PC-3 (cell line): ENCODE measurements around the gene DEPP1. TPM values are rescaled to one million over a fixed set of nuclear protein-coding genes. Genes with fewer than 3 reads are reported as not detected.

Source experiments
- ATAC-seq: fragments of 200-7000 bp; cut with Tn5 transposase; 2 replicates; pipeline ENCODE4 v1.9.1; 2020; ENCODE audit warnings: mild to moderate bottlenecking, moderate library complexity
- BruUV-seq: library from RNA; stranded (reverse); fragments of 400-500 nt; replicated peaks from 2 replicates; lab custom pipeline; 2021; lab: Mats Ljungman, UMichigan
- CTCF ChIA-PET: fragments of 300-600 bp; sonication (Branson Sonifier 250); formaldehyde crosslinking; loops from one replicate; lab custom pipeline; 2022; ENCODE audit warnings: antibody characterized with exemption; lab: Charles Lee
- POLR2A ChIA-PET: fragments of 300-600 bp; sonication (Branson Sonifier 250); formaldehyde crosslinking; loops from one replicate; lab custom pipeline; 2022; ENCODE audit warnings: antibody characterized with exemption; ENCODE audit not compliant: unreplicated experiment; lab: Charles Lee
- DNase-seq: peaks from one replicate; pipeline ENCODE4 v3.0.0-alpha.2; 2015
- H2AFZ ChIP-seq: fragments of 300-600 bp; sonication (generic); 2 replicates; pipeline ENCODE4 v1.6.0; 2016; ENCODE audit warnings: antibody characterized with exemption, low read length
- H3F3A ChIP-seq: fragments of 300-600 bp; sonication (generic); one replicate; pipeline ENCODE4 v1.6.0; 2017; ENCODE audit warnings: antibody characterized with exemption, low read length, control low read depth, mild to moderate bottlenecking; ENCODE audit not compliant: unreplicated experiment
- H3K27ac ChIP-seq: fragments of 300-600 bp; sonication (generic); 2 replicates; pipeline ENCODE4 v1.5.1; 2016; ENCODE audit warnings: mild to moderate bottlenecking, low read length
- H3K27me3 ChIP-seq: fragments of 300-600 bp; sonication (generic); 2 replicates; pipeline ENCODE4 v1.6.1; 2016; ENCODE audit warnings: low read length, mixed read lengths
- H3K36me3 ChIP-seq: fragments of 300-600 bp; sonication (generic); 2 replicates; pipeline ENCODE4 v1.6.1; 2016; ENCODE audit warnings: low read depth, mixed run types, low read length, mixed read lengths
- H3K4me1 ChIP-seq: fragments of 300-600 bp; sonication (generic); 2 replicates; pipeline ENCODE4 v1.5.1; 2016; ENCODE audit warnings: low read length; ENCODE audit not compliant: insufficient read depth
- H3K4me2 ChIP-seq: fragments of 300-600 bp; sonication (generic); 2 replicates; pipeline ENCODE4 v1.6.0; 2016; ENCODE audit warnings: low read length
- H3K4me3 ChIP-seq: fragments of 300-600 bp; sonication (generic); 2 replicates; pipeline ENCODE4 v1.5.1; 2016; ENCODE audit warnings: mild to moderate bottlenecking, low read length, mixed read lengths
- H3K79me2 ChIP-seq: fragments of 300-600 bp; sonication (generic); 2 replicates; pipeline ENCODE4 v1.6.1; 2017; ENCODE audit warnings: low read length, mixed read lengths
- H3K9ac ChIP-seq: fragments of 300-600 bp; sonication (generic); 2 replicates; pipeline ENCODE4 v1.6.0; 2016; ENCODE audit warnings: mild to moderate bottlenecking, low read length
- H3K9me2 ChIP-seq: fragments of 300-600 bp; sonication (generic); replicated peaks from 2 replicates; pipeline ENCODE4 v1.6.1; 2016; ENCODE audit warnings: mixed run types, low read length, mixed read lengths
- H3K9me3 ChIP-seq: fragments of 300-600 bp; sonication (generic); 2 replicates; pipeline ENCODE4 v1.6.1; 2016; ENCODE audit warnings: low read length, mixed read lengths
- H4K20me1 ChIP-seq: fragments of 300-600 bp; sonication (generic); 2 replicates; pipeline ENCODE4 v1.6.1; 2016; ENCODE audit warnings: low read length, mixed read lengths
- EZH2 ChIP-seq: fragments of 300-600 bp; sonication (generic); IDR thresholded peaks from one replicate; pipeline ENCODE4 v1.6.1; 2017; ENCODE audit warnings: antibody characterized with exemption, mild to moderate bottlenecking, low read length; ENCODE audit not compliant: unreplicated experiment
- EZH2phosphoT487 ChIP-seq: fragments of 300-600 bp; sonication (generic); IDR thresholded peaks from 2 replicates; pipeline ENCODE4 v1.6.1; 2018; ENCODE audit warnings: mild to moderate bottlenecking, antibody characterized with exemption, low read length, borderline replicate concordance
- intact Hi-C: fragments of 100-400 bp; cut with micrococcal nuclease; formaldehyde crosslinking; loops from 2 replicates; pipeline ENCODE4 v1.9.0; 2023
- total RNA-seq: library from RNA; depleted of rRNA; stranded (reverse); fragments of >200 nt; gene quantifications from 2 replicates; pipeline ENCODE4 v1.2.3, GENCODE V29; 2014
- TF ChIP-seq, protein P1 (sequence below): fragments of 300-600 bp; sonication (generic); conservative IDR thresholded peaks from 2 replicates; pipeline ENCODE4 v1.5.1; 2017; ENCODE audit warnings: antibody characterized with exemption, low read depth, mild to moderate bottlenecking, low read length

The DEPP1 gene
- total RNA-seq, 1 experiment from 2014 or later: 9.0 TPM

DNA sequence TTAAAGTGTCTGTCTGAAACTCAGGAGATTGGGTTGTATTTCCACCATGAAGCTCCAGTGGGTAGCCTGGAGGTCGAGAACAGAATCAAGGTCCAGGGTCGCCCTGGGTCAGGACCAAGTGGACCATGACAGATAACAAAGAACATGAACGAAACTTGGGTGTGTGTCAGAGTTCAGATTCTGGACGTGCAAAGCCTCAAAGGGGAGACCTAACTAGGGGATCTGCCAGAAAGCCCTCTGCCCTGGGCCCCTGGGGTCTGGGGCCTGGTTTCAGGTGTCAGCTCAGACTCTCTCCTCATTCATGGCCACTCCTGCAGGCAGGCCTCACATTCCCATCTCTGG, 17.4 kb downstream of the DEPP1 start:
- H3K9me2 ChIP-seq: no peaks in the 10 kb centered on the region
- no TSS peak for BruUV-seq
- H3K4me2 ChIP-seq: no peak overlapping the region
- peaks cover 15% of the 10 kb centered on the region for H3K79me2 ChIP-seq
- no peaks in the 10 kb centered on the region for H3K36me3 ChIP-seq
- no peak overlapping the region for H3K9ac ChIP-seq
- no peaks in the 10 kb centered on the region for H3F3A ChIP-seq
- TF ChIP-seq EZH2phosphoT487: no peak
- TF ChIP-seq, protein P1, sequence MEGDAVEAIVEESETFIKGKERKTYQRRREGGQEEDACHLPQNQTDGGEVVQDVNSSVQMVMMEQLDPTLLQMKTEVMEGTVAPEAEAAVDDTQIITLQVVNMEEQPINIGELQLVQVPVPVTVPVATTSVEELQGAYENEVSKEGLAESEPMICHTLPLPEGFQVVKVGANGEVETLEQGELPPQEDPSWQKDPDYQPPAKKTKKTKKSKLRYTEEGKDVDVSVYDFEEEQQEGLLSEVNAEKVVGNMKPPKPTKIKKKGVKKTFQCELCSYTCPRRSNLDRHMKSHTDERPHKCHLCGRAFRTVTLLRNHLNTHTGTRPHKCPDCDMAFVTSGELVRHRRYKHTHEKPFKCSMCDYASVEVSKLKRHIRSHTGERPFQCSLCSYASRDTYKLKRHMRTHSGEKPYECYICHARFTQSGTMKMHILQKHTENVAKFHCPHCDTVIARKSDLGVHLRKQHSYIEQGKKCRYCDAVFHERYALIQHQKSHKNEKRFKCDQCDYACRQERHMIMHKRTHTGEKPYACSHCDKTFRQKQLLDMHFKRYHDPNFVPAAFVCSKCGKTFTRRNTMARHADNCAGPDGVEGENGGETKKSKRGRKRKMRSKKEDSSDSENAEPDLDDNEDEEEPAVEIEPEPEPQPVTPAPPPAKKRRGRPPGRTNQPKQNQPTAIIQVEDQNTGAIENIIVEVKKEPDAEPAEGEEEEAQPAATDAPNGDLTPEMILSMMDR: no peak
- TF ChIP-seq EZH2: no peak
- H3K4me1 ChIP-seq: peaks cover 19% of the 10 kb centered on the region
- no peak overlapping the region for H2AFZ ChIP-seq
- ChIA-PET POLR2A (no interaction called here), CTCF (interaction anchor here (0.6 kb wide), 1 partner anchor 84 kb away, joined by 4 read pairs; no protein-coding TSS in a partner anchor)
- H3K27me3 ChIP-seq: no peaks in the 10 kb centered on the region
- DNase-seq (no peak), ATAC-seq (no peak)
- no peaks in the 10 kb centered on the region for H3K9me3 ChIP-seq
- no peaks in the 10 kb centered on the region for H4K20me1 ChIP-seq
- H3K4me3 ChIP-seq: no peak overlapping the region
- no peak overlapping the region for H3K27ac ChIP-seq
- intact Hi-C loops: no loop called here

DNA sequence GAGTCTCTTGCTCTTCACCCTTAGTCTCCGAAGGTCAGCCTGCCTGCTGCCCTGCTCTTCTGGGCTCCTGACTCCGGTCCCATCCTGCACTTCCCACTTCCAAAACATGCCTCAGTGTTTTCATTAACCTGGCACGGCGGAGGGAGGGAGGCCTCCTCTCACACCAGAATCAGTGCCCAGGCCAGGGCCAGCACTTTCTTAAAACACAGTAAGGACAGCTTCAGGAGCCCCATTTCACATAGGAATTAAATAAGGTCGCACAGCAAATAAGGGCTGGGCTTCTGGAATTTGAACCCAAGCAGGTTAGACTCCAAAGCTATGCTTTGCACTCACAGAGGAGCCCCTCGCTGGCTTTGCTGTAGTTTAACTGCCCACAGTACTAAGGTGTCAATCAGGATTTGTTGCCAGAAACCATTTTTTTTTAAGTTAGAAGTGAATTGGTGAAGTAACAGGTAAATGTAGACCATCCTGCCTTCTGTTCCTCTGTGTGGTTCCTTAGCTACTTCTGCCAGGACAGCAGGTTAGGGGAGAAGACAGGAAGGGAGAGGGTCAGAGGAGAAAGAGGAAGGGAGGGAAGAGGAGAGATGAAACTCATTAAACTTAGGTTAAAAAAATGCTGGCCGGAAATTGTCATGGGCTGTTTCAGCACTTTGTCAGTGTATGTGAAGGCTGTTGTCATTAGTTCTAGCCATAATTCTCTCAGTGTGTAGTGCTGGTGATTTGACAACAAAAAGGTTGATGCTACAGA, 18.0 kb downstream of the DEPP1 start:
- ATAC-seq (no peak), DNase-seq (no peak)
- TF ChIP-seq, protein P1: no peak
- TF ChIP-seq EZH2phosphoT487: no peak
- TF ChIP-seq EZH2: no peak
- Histone ChIP-seq H3K27ac (no peak overlapping the region), H2AFZ (no peak overlapping the region), H3K4me3 (peak overlapping the region; percentile 80; the same call in 1 of the 2 replicates), H4K20me1 (no peaks in the 10 kb centered on the region), H3K36me3 (no peaks in the 10 kb centered on the region), H3K79me2 (peaks cover 15% of the 10 kb centered on the region), H3F3A (no peaks in the 10 kb centered on the region), H3K9me3 (no peaks in the 10 kb centered on the region), H3K9me2 (no peaks in the 10 kb centered on the region), H3K27me3 (no peaks in the 10 kb centered on the region), H3K4me2 (peak overlapping the region; percentile 97), H3K4me1 (peaks cover 19% of the 10 kb centered on the region), H3K9ac (no peak overlapping the region)
- POLR2A ChIA-PET: no interaction called here
- TSS peak; percentile 52 for BruUV-seq
- intact Hi-C loops: no loop called here
- CTCF ChIA-PET: interaction anchor here (0.6 kb wide), 1 partner anchor 83 kb away, joined by 4 read pairs; no protein-coding TSS in a partner anchor

DNA sequence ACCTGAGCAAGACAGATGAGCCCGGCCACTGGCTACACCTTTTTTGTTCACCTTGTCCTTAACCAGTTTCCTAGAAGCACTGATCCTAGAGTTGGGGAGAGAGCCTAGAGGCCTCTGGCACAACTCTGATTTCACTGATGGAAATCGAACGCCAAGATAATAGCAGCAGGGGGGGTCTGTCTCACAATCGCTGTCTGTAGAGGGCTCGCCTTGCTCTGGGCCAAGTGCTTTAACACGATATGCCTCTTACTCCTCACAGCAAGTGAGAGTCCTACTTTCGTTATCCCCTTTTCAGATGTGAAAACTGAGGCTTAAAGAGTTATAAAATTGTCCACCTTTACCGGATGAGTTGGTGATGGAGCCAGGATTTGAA, 18.5 kb downstream of the DEPP1 start:
- Histone ChIP-seq H2AFZ (peak overlapping the region; percentile 96), H3F3A (no peaks in the 10 kb centered on the region), H3K4me2 (peak overlapping the region; percentile 97), H3K4me3 (peak overlapping the region; percentile 80), H3K79me2 (peaks cover 15% of the 10 kb centered on the region), H3K27me3 (no peaks in the 10 kb centered on the region), H3K9me2 (no peaks in the 10 kb centered on the region), H3K4me1 (peaks cover 19% of the 10 kb centered on the region), H4K20me1 (no peaks in the 10 kb centered on the region), H3K36me3 (no peaks in the 10 kb centered on the region), H3K27ac (no peak overlapping the region), H3K9ac (no peak overlapping the region), H3K9me3 (no peaks in the 10 kb centered on the region)
- CTCF ChIA-PET: no interaction called here
- POLR2A ChIA-PET: interaction anchor here (1.0 kb wide), 1 partner anchor 18 kb away, joined by 4 read pairs; the partner anchor contains the start of gene DEPP1
- intact Hi-C loops: no loop called here
- DNase-seq (no peak), ATAC-seq (no peak; the same call in 1 of the 2 replicates)
- TF ChIP-seq, protein P1: no peak
- no peak for TF ChIP-seq EZH2phosphoT487
- no peak for TF ChIP-seq EZH2
- no TSS peak for BruUV-seq
